HG02870 (cell line): ENCODE results near the gene LTBP1.
"Not testable (repeated sequence)": the region's sequence is repeated elsewhere in the genome, so short reads cannot be mapped to it uniquely, and the experiment has no call there.

Experiments used
- ATAC-seq: cut with Tn5 transposase; IDR thresholded peaks from one replicate; pipeline ENCODE4 v1.9.1; 2021; ENCODE audit warnings: mild to moderate bottlenecking, moderate library complexity; ENCODE audit not compliant: unreplicated experiment

Gene LTBP1

GRCh38 chr2:33134086-33134771 lies 187.5 kb downstream of the LTBP1 start:
- ATAC-seq, result no peak

- no peak for ATAC-seq
These were observed 188.2 kb downstream of the LTBP1 start for GRCh38 chr2:33134791-33135560.

GRCh38 chr2:33135645-33136044 lies 188.9 kb downstream of the LTBP1 start:
- ATAC-seq, result no peak

GRCh38 chr2:33136056-33136455 lies 189.3 kb downstream of the LTBP1 start:
- no peak for ATAC-seq

GRCh38 chr2:33136566-33136965 lies 189.8 kb downstream of the LTBP1 start:
- ATAC-seq, result no peak

- no peak for ATAC-seq
These were observed 190.6 kb downstream of the LTBP1 start for GRCh38 chr2:33137331-33137730.

- no peak for ATAC-seq
These were observed 193.2 kb downstream of the LTBP1 start for GRCh38 chr2:33139949-33140348.

- ATAC-seq, result no peak
These were observed 194.7 kb downstream of the LTBP1 start for GRCh38 chr2:33141476-33141875.

- ATAC-seq, result no peak
These were observed 196.1 kb downstream of the LTBP1 start for GRCh38 chr2:33142810-33143209.

GRCh38 chr2:33144243-33144642 lies 197.5 kb downstream of the LTBP1 start:
- no peak for ATAC-seq

GRCh38 chr2:33145459-33145858 lies 198.7 kb downstream of the LTBP1 start:
- no peak for ATAC-seq

- no peak for ATAC-seq
These were observed 199.3 kb downstream of the LTBP1 start for GRCh38 chr2:33146102-33146501.

- ATAC-seq, result no peak
These were observed 206.3 kb downstream of the LTBP1 start for GRCh38 chr2:33153008-33153407.

- ATAC-seq, result no peak
These were observed 211.8 kb downstream of the LTBP1 start for GRCh38 chr2:33158482-33159003.

GRCh38 chr2:33160191-33160590 lies 213.4 kb downstream of the LTBP1 start:
- ATAC-seq, result no peak

- ATAC-seq, result no peak
These were observed 219.6 kb downstream of the LTBP1 start for GRCh38 chr2:33166287-33166881.

- no peak for ATAC-seq
These were observed 221.0 kb downstream of the LTBP1 start for GRCh38 chr2:33167622-33168245.

- no peak for ATAC-seq
These were observed 221.7 kb downstream of the LTBP1 start for GRCh38 chr2:33168425-33168824.

GRCh38 chr2:33168922-33169321 lies 222.2 kb downstream of the LTBP1 start:
- ATAC-seq, result no peak

- not testable (repeated sequence) for ATAC-seq
These were observed 223.5 kb downstream of the LTBP1 start for GRCh38 chr2:33170251-33170650.

- ATAC-seq, result no peak
These were observed 230.9 kb downstream of the LTBP1 start for GRCh38 chr2:33177627-33178026.
